ENCODE results near the gene C5orf47. TPM values are rescaled to one million over a fixed set of nuclear protein-coding genes. Genes with fewer than 3 reads are reported as not detected.

C5orf47 gene
- total and polyA plus RNA-seq, 9 donors: 0.06 to 0.19 (median 0.10) TPM; not detected in 6

DNA sequence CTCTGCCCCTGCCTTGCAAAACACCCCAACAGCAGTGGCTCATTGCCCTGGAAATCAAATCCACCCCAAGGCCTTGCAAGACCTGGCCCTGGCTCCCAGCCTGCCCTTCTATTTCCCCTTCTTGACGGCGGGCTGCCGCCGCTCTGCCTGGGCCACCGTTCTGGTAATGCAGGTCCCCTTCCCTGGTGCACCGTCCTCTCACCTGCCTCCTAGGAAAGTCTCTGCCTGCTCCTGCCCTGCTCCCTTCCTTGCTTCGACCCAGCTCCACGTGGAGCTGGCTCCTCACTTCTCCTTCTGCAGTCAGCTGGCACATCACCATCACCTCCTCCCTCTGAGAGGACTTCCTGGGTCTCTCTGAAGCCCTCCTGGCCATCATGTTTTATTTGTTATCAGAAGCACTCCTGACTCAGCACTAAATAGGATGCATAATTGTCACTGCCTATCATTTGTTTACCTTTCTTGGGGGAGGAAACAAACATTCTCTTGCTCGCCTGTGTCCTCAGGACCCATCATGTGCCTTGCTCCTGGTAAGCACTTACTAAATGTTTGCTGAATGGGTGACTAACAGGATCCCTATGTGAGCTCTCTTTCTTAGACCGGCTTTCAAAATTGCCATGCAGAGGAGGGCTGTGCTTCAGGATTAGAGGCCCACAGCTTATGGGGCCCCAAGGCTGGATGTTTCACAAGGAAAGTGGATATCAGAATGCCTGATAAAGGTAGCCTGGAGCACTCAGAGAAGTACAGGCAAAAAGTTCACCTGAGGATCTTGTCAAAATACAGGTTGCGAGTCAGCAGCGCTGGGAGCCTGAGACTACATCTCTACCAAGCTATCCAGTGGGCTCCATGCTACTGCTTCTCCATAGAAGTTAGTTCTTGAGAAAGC, 19.6 kb upstream of the C5orf47 start:
- 77% methylated on average over 10 of the region's 12 CpGs for WGBS (ENCODE audit: insufficient coverage)
- no peaks in the 10 kb centered on the region for H3K36me3 ChIP-seq (ENCODE audit: control insufficient read depth, insufficient read depth, low read length)
- DNase-seq: no peak

DNA sequence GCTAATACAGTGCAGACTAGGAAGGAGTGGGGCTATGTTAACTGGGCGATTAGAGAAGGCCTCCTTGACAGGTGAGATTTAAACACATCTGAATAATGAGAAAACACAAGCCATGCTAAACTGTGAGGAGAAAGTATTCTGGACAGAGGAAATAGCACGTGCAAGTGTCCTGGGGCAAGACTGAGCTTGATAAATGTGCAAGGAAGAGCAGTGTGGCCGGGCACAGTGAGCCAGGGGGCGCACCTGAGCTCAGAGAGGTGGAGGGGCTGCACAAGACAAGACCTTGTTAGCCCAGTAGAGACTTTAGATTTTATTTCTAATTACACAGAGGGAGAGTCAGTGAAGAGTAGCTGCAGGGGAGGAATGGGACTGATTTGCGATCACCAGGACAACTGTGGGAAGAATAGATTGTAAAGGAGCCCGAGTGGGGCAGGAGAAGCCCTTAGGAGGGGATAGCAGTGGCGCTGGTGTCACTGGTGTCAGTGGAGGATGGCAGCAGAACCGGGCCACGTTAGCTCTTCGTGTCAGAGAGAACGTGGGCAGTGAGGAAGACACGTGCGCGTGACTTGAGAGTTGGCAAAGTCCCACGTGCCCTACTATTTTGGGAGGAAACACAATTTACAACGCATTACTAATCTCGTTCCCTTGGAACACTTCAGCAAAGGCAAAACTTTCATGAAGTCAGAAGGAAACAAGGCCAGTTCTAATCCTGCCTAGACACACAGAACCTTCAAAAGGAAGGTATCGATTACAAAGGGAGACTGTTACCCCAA, 17.9 kb upstream of the C5orf47 start:
- Histone ChIP-seq H3K27ac (ENCODE audit: low read length) (no peak overlapping the region), H3K27me3 (ENCODE audit: control insufficient read depth, insufficient read depth, low read length) (peaks cover 8% of the 10 kb centered on the region), H3K9me3 (replicated peaks; ENCODE audit: control insufficient read depth, low read depth, low read length) (no peaks in the 10 kb centered on the region), H3K4me3 (ENCODE audit: low read length) (no peak overlapping the region), H3K4me1 (ENCODE audit: control insufficient read depth, insufficient read depth, low read length) (peaks cover 11% of the 10 kb centered on the region), H3K36me3 (ENCODE audit: control insufficient read depth, insufficient read depth, low read length) (no peaks in the 10 kb centered on the region)
- 79% methylated on average over 17 of the region's 18 CpGs for WGBS (ENCODE audit: insufficient coverage)
- DNase-seq: no peak

More for the DNA sequence above, 19.6 kb upstream of the C5orf47 start:
- Histone ChIP-seq H3K4me1 (ENCODE audit: control insufficient read depth, insufficient read depth, low read length) (peaks cover 11% of the 10 kb centered on the region), H3K27me3 (ENCODE audit: control insufficient read depth, insufficient read depth, low read length) (peaks cover 8% of the 10 kb centered on the region), H3K9me3 (replicated peaks; ENCODE audit: control insufficient read depth, low read depth, low read length) (no peaks in the 10 kb centered on the region), H3K4me3 (ENCODE audit: low read length) (no peak overlapping the region), H3K27ac (ENCODE audit: low read length) (no peak overlapping the region)

DNA sequence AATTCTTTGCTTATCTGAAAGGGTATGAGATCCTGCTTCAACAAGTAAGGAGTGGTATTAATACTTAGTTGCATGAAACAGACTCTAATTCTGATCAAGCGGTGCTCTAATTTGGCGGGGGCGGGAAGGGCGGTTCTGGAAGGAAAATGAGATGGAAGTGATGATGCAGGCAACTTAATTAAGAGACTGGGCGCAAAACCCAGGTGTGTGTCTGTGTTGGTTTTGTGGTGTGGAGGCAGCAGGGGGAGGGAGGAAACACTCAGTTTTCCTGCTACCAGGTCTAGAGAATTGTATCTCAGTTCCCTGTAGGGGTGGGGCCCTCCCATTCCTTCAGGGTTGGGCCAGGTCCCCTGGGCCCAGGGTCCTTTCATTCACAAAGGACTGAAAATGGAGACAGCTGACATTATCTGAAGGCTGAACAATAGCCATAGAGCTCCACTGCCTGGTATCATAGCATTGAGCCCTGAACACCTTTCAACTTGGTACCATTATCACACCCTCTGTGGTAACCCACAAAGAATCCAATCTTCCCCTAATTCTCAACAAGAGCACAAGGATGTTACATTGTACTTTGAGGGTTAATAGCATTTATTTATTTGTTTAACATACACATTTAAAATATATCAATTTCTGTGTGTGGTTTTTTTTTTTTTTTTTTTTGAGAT, 17.2 kb upstream of the C5orf47 start:
- Histone ChIP-seq H3K4me1 (ENCODE audit: control insufficient read depth, insufficient read depth, low read length) (peaks cover 11% of the 10 kb centered on the region), H3K27me3 (ENCODE audit: control insufficient read depth, insufficient read depth, low read length) (peaks cover 8% of the 10 kb centered on the region), H3K4me3 (ENCODE audit: low read length) (no peak overlapping the region), H3K36me3 (ENCODE audit: control insufficient read depth, insufficient read depth, low read length) (no peaks in the 10 kb centered on the region), H3K9me3 (replicated peaks; ENCODE audit: control insufficient read depth, low read depth, low read length) (no peaks in the 10 kb centered on the region), H3K27ac (ENCODE audit: low read length) (no peak overlapping the region)
- WGBS (ENCODE audit: insufficient coverage): 91% methylated on average over 5 of the region's 5 CpGs
- DNase-seq: no peak

DNA sequence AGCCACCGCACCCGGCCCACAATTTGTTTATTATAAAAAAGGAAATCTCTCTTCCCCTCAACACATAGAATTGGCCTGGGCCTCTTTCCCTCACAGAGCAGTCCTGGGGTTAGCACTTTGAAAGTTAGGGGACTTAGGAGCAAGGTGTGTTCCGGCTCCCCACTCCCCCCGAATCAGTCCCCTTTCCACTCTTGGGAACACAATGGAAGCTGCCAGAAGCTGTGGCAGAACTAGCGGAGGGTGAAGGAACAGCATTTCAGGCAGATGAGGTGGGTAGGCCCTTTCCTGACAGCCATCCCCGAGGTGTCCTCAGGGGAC, 16.4 kb upstream of the C5orf47 start:
- 23% methylated on average over 2 of the region's 6 CpGs for WGBS (ENCODE audit: insufficient coverage)
- Histone ChIP-seq H3K4me3 (ENCODE audit: low read length) (peak overlapping the region; percentile 47), H3K4me1 (ENCODE audit: control insufficient read depth, insufficient read depth, low read length) (peaks cover 11% of the 10 kb centered on the region), H3K27me3 (ENCODE audit: control insufficient read depth, insufficient read depth, low read length) (peaks cover 8% of the 10 kb centered on the region), H3K9me3 (replicated peaks; ENCODE audit: control insufficient read depth, low read depth, low read length) (no peaks in the 10 kb centered on the region), H3K27ac (ENCODE audit: low read length) (no peak overlapping the region), H3K36me3 (ENCODE audit: control insufficient read depth, insufficient read depth, low read length) (no peaks in the 10 kb centered on the region)
- no peak for DNase-seq

DNA sequence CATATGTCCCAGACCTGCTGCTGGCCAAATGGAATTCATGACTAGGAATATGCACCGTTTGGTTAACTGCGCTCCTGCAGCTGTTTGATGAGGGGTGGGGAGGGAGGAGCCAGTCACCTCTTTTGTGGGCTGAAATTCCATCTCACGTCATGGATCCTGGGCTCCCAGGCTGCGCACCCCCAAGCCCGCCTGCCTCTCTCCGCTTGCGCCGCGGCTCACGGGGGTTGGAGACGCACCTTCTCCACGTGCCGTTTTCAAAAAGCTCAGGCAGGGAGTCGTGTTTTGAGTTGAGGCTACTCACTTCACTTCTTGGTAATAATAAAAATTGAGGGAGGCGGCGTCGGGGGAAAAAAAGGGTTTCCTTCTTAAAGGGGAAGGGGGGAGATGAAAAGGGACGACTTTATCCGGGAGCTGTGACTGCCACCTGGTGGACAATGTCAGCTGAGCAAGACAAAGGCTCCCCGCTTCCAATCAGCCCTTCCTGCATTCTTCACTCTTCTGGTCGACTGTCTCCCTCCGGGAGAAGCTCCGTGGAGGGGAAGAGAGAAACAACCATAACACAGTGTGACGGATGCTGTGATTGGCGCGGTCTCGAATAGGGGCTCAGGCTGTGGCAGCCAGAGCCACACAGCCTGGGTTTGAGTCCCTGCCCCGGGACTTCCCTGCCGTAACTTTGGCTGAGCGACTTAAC, 15.9 kb upstream of the C5orf47 start:
- H3K27me3 ChIP-seq (ENCODE audit: control insufficient read depth, insufficient read depth, low read length): peaks cover 8% of the 10 kb centered on the region
- H3K9me3 ChIP-seq (replicated peaks; ENCODE audit: control insufficient read depth, low read depth, low read length): no peaks in the 10 kb centered on the region
- peaks cover 11% of the 10 kb centered on the region for H3K4me1 ChIP-seq (ENCODE audit: control insufficient read depth, insufficient read depth, low read length)
- H3K27ac ChIP-seq (ENCODE audit: low read length): no peak overlapping the region
- DNase-seq: peak; percentile 91
- peak overlapping the region; percentile 47 for H3K4me3 ChIP-seq (ENCODE audit: low read length)
- 3% methylated on average over 9 of the region's 30 CpGs for WGBS (ENCODE audit: insufficient coverage)
- H3K36me3 ChIP-seq (ENCODE audit: control insufficient read depth, insufficient read depth, low read length): no peaks in the 10 kb centered on the region

DNA sequence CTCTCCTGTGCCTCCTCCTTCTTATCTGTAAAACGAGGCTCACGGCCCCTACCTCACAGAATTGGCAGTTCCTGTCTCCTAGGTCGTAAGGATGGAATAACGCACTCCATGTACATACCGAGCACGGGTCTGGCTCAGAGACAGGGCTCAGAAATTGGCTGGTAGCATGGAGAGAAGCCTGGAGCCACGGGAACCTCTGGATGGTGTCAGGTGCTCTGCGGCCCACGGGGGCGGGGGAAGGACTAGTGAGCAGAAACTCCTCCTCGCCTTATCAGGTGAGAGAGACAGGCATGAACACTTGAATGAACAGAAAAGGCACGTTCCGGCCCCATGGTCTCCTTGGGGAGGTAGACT, 15.4 kb upstream of the C5orf47 start:
- 18% methylated on average over 6 of the region's 13 CpGs for WGBS (ENCODE audit: insufficient coverage)
- H3K36me3 ChIP-seq (ENCODE audit: control insufficient read depth, insufficient read depth, low read length): no peaks in the 10 kb centered on the region
- peak overlapping the region; percentile 47 for H3K4me3 ChIP-seq (ENCODE audit: low read length)
- peaks cover 8% of the 10 kb centered on the region for H3K27me3 ChIP-seq (ENCODE audit: control insufficient read depth, insufficient read depth, low read length)
- peaks cover 11% of the 10 kb centered on the region for H3K4me1 ChIP-seq (ENCODE audit: control insufficient read depth, insufficient read depth, low read length)
- no peaks in the 10 kb centered on the region for H3K9me3 ChIP-seq (replicated peaks; ENCODE audit: control insufficient read depth, low read depth, low read length)
- no peak for DNase-seq
- no peak overlapping the region for H3K27ac ChIP-seq (ENCODE audit: low read length)

DNA sequence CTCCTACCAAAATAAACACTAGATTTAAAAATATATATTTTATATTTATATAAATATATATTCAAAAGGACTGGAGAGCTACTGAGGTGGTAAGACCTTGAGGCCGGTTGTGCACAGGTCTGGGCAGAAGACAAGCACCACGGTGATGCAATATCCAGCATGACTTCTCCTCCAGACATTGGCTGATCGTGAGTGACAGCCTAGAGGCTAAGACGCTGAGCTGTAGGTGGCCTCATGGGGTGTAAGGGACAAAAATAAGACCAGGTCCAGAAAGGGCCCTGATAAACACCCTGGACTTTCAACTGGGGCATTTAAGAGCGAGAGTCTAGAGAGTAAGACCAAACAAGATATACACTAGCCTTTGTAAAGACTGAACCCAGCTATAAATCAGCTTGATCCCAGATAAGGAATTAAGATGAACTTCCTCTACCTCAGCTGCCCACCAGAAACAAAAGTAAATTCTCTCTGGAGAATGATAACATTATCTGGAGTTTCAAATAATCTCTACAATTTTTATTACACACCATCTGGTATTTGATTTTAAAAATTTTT, 14.2 kb upstream of the C5orf47 start:
- 67% methylated on average over 1 of the region's 5 CpGs for WGBS (ENCODE audit: insufficient coverage)
- H3K9me3 ChIP-seq (replicated peaks; ENCODE audit: control insufficient read depth, low read depth, low read length): no peaks in the 10 kb centered on the region
- no peak overlapping the region for H3K27ac ChIP-seq (ENCODE audit: low read length)
- DNase-seq: no peak
- no peak overlapping the region for H3K4me3 ChIP-seq (ENCODE audit: low read length)
- peaks cover 8% of the 10 kb centered on the region for H3K27me3 ChIP-seq (ENCODE audit: control insufficient read depth, insufficient read depth, low read length)
- H3K4me1 ChIP-seq (ENCODE audit: control insufficient read depth, insufficient read depth, low read length): peaks cover 11% of the 10 kb centered on the region
- no peaks in the 10 kb centered on the region for H3K36me3 ChIP-seq (ENCODE audit: control insufficient read depth, insufficient read depth, low read length)

DNA sequence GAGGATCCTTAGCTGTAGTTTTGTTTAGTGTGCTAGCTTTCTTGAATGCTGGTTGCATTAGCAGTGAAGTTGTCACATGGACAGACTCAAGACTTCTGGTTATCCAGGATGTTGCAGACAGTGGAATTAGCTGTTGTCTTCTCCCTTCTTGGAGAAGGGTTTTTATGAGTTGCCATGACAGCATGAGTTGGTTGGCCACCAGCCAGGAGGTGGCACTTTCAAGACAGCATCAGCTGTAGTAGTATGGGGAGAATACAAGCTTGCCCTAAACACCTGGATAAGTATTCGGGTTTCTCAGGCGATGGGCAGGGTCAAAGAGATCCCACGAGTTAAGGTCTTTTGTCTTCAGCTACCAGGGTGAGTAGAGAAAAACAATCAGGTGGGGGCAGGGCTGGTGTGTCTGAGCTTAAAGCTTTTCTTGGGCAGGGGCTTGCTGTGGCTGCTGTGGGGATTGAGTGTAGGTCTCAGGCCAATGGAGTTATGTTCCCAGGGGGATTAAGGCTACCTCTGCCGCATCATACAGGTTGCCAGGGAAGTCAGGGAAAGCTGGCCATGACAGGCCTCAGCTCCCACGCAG, 7.7 kb upstream of the C5orf47 start:
- no peaks in the 10 kb centered on the region for H3K4me1 ChIP-seq (ENCODE audit: control insufficient read depth, insufficient read depth, low read length)
- H3K27ac ChIP-seq (ENCODE audit: low read length): no peak overlapping the region
- no peak for DNase-seq
- 60% methylated on average over 5 of the region's 5 CpGs for WGBS (ENCODE audit: insufficient coverage)
- H3K27me3 ChIP-seq (ENCODE audit: control insufficient read depth, insufficient read depth, low read length): peaks cover 6% of the 10 kb centered on the region
- peaks cover 2% of the 10 kb centered on the region for H3K9me3 ChIP-seq (replicated peaks; ENCODE audit: control insufficient read depth, low read depth, low read length)
- H3K4me3 ChIP-seq (ENCODE audit: low read length): no peak overlapping the region
- H3K36me3 ChIP-seq (ENCODE audit: control insufficient read depth, insufficient read depth, low read length): no peaks in the 10 kb centered on the region

DNA sequence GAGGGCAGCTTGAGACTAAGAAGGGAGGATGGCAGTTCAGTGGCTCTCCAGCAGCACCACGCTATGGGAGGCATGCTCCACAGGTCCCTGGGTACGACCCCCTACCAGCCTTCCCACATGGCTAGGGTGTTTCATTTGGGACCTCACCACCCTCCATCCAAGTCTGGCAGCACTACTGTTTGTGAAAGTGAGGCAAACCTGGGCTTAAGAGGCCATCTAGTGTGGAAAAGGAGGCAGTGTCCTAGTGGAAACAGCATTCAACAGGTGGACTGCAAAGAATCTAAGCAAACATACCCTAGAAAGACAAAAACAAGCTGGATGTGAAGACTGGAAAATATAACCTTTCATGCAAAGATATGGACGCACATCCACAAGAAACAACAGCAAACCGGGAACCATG, 4.8 kb upstream of the C5orf47 start:
- Histone ChIP-seq H3K27ac (ENCODE audit: low read length) (no peak overlapping the region), H3K4me1 (ENCODE audit: control insufficient read depth, insufficient read depth, low read length) (no peaks in the 10 kb centered on the region), H3K9me3 (replicated peaks; ENCODE audit: control insufficient read depth, low read depth, low read length) (peaks cover 2% of the 10 kb centered on the region), H3K27me3 (ENCODE audit: control insufficient read depth, insufficient read depth, low read length) (peaks cover 6% of the 10 kb centered on the region), H3K4me3 (ENCODE audit: low read length) (no peak overlapping the region), H3K36me3 (ENCODE audit: control insufficient read depth, insufficient read depth, low read length) (no peaks in the 10 kb centered on the region)
- no peak for DNase-seq
- WGBS (ENCODE audit: insufficient coverage): no CpG with 5 or more reads among the region's 4 CpGs
